Measurements from ENCODE around the gene HEPN1.

The HEPN1 gene

DNA sequence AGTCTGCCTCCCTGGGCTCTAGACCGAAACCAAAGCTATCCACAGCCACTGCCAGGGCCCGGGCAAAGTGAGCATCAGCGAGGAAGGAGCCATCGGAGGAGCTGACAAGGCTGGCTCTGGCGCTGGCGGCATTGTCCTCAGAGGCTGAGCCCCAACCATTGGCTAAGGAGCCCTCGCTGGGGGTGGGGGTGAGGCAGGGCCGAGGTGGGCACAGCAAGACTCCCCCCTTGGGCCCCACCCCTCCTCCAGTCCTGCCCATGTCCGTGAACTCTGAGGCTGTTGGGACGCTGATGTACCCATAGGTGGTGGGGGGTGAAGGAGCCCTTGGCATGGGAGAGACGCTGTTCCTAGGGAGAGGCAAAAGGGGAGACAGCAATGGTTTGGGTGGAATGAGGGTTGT is 32.6 kb upstream of the HEPN1 start:
- H3K4me3 ChIP-seq (ENCODE audit: low read depth in 1 of 2, low read length in 1 of 2), result no peak overlapping the region
- H3K27me3 ChIP-seq, result no peaks in the 10 kb centered on the region
- H3K36me3 ChIP-seq, result no peaks in the 10 kb centered on the region
- H3K27ac ChIP-seq, result no peak overlapping the region
- no peaks in the 10 kb centered on the region for H3K9me3 ChIP-seq
- TF ChIP-seq, protein P1, sequence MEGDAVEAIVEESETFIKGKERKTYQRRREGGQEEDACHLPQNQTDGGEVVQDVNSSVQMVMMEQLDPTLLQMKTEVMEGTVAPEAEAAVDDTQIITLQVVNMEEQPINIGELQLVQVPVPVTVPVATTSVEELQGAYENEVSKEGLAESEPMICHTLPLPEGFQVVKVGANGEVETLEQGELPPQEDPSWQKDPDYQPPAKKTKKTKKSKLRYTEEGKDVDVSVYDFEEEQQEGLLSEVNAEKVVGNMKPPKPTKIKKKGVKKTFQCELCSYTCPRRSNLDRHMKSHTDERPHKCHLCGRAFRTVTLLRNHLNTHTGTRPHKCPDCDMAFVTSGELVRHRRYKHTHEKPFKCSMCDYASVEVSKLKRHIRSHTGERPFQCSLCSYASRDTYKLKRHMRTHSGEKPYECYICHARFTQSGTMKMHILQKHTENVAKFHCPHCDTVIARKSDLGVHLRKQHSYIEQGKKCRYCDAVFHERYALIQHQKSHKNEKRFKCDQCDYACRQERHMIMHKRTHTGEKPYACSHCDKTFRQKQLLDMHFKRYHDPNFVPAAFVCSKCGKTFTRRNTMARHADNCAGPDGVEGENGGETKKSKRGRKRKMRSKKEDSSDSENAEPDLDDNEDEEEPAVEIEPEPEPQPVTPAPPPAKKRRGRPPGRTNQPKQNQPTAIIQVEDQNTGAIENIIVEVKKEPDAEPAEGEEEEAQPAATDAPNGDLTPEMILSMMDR (IDR thresholded peaks at IDR 0.05), result no peak
- H3K4me1 ChIP-seq (ENCODE audit: control insufficient read depth in 1 of 2, insufficient read depth in 1 of 2, low read depth in 1 of 2, low read length in 1 of 2), result no peaks in the 10 kb centered on the region

DNA sequence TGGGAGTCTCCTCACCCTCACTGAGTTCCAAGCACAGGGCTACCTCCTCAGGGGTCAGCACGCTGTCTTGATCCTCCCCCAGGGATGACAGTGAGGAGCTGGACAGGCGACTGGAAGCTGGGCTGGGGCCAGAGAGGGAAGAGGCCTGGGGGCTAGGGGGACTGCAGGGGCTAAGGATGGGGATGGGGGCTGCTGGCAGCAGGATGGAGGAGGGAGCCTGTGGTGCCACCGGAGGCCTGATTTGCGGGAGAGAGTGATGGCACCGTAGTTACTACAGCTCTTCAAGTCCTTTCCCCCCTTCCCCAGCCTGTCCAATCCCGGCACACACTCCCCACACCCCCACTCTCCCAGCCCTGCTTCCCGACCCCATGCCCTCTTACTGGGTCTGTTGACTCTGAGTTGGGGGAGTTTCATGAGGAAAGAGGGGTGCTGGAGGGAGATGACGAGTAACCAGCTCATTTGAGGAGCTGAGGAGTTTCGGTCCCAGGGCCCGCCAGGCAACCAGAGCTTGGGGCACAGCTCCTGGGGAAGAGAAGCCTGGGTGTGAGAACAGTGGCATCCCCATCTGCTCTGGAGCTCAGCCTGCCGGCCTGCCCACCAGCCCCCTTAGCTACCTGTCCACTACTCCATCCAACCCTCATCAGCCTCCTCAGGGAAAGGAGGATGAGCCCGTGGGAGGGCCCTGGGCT is 31.9 kb upstream of the HEPN1 start:
- Histone ChIP-seq H3K4me1 (ENCODE audit: control insufficient read depth in 1 of 2, insufficient read depth in 1 of 2, low read depth in 1 of 2, low read length in 1 of 2) (no peaks in the 10 kb centered on the region), H3K27ac (no peak overlapping the region), H3K4me3 (ENCODE audit: low read depth in 1 of 2, low read length in 1 of 2) (no peak overlapping the region), H3K36me3 (no peaks in the 10 kb centered on the region), H3K9me3 (no peaks in the 10 kb centered on the region), H3K27me3 (no peaks in the 10 kb centered on the region)
- TF ChIP-seq, protein P1 (IDR thresholded peaks at IDR 0.05), result no peak

DNA sequence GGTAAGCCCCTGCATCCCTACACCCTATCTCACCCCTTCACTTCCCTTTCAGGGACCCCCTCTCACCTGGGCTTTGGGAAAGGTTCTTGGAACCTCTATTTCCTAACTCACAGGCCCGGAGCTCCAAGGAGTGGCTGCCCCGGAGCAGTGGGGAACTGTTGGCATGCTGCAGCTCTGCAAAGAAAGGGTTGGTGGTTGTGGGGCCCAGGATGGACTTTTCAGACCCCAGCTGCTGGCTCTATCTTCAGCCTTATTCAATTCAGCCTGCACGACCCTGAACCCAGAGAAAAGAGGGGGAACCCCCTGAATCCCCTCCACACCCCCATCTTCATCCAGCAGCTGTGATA is 31.4 kb upstream of the HEPN1 start:
- H3K4me3 ChIP-seq (ENCODE audit: low read depth in 1 of 2, low read length in 1 of 2), result no peak overlapping the region
- H3K4me1 ChIP-seq (ENCODE audit: control insufficient read depth in 1 of 2, insufficient read depth in 1 of 2, low read depth in 1 of 2, low read length in 1 of 2), result no peaks in the 10 kb centered on the region
- no peaks in the 10 kb centered on the region for H3K27me3 ChIP-seq
- no peak overlapping the region for H3K27ac ChIP-seq
- H3K9me3 ChIP-seq, result no peaks in the 10 kb centered on the region
- no peaks in the 10 kb centered on the region for H3K36me3 ChIP-seq
- TF ChIP-seq, protein P1 (IDR thresholded peaks at IDR 0.05), result no peak

DNA sequence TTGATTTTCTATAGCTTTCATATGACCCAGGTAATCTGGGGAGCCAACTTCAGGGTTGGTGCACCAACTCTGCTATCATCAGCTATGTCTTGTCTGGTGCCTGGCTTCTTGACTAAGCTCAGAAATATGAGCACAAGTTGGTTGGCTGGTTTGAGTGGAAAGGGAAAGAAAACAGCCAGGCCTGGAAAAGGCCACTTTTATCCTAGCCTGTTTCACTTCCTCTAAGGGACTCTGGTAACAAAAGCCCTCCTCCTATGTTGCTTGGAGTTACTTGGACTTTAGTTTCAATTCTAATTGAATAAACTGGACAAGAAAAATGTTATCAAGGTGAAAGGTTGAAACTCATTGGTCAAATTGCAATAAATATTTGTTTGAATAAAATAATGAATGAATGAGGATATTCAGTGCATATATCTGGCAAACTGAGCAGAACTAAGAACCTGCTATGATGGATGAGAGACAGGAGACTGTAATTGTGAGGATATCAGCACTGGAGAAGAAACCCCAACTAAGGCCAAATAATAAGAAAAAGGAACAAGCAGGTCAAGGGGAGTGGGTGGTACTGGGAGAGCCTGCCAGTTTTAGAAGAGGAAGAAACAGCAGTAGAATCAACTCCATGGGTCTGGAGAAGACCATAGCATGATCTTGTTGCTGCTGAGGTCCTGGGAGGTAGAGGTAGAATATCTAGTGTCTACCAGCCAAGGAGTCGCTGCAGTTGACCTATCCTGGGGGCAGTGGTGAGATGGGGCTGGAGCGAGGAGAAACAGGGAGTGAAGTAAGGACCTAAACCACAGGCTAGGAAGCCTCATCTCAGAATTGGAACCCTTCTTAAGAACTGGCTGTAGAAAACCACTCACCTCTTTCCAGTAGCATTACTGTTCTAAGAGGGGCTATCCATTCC is 29.6 kb upstream of the HEPN1 start:
- no peak overlapping the region for H3K4me3 ChIP-seq (ENCODE audit: low read depth in 1 of 2, low read length in 1 of 2)
- H3K9me3 ChIP-seq, result no peaks in the 10 kb centered on the region
- no peaks in the 10 kb centered on the region for H3K4me1 ChIP-seq (ENCODE audit: control insufficient read depth in 1 of 2, insufficient read depth in 1 of 2, low read depth in 1 of 2, low read length in 1 of 2)
- no peaks in the 10 kb centered on the region for H3K36me3 ChIP-seq
- no peak overlapping the region for H3K27ac ChIP-seq
- TF ChIP-seq, protein P1 (IDR thresholded peaks at IDR 0.05), result no peak
- H3K27me3 ChIP-seq, result no peaks in the 10 kb centered on the region

DNA sequence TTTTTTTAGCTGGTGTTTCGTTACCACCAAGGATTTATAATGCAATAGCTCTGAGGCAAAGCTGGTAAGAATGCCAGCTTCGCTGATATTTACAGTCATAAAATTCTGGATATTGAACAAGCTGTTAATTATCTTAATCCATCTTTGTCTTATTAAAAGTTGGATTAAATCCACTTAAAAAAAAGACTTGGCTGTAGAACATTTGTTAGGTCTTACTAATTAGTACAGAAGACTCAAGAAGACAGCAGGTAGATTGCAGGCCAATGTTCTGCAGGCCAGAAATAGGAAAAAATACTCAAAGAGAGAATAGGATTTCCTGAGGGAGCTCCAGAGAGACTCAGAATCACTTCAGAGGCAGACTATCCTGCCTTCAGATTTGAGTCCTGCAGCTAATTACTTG is 28.9 kb upstream of the HEPN1 start:
- TF ChIP-seq, protein P1 (IDR thresholded peaks at IDR 0.05), result no peak

More for the DNA sequence above, 28.9 kb upstream of the HEPN1 start:
- Histone ChIP-seq H3K27ac (no peak overlapping the region), H3K36me3 (no peaks in the 10 kb centered on the region), H3K9me3 (no peaks in the 10 kb centered on the region), H3K4me3 (ENCODE audit: low read depth in 1 of 2, low read length in 1 of 2) (no peak overlapping the region), H3K27me3 (no peaks in the 10 kb centered on the region), H3K4me1 (ENCODE audit: control insufficient read depth in 1 of 2, insufficient read depth in 1 of 2, low read depth in 1 of 2, low read length in 1 of 2) (no peaks in the 10 kb centered on the region)
